ENCODE results near the gene APAF1.

The APAF1 gene

GRCh38 chr12:98733667-98734350 lies 88.7 kb downstream of the APAF1 start:
- no peaks in the 10 kb centered on the region for H3K27me3 ChIP-seq
- no peaks in the 10 kb centered on the region for H3K4me1 ChIP-seq
- no peak overlapping the region for H3K27ac ChIP-seq
- intact Hi-C loops (cut with DNase I; ENCODE audit: low total_unique reads) = no loop called here
- no peak overlapping the region for H3K4me3 ChIP-seq
- TF ChIP-seq CTCF (IDR thresholded peaks at IDR 0.05) = no peak
- DNase-seq = no peak
- peaks cover 19 to 51% (median 33%) of the 10 kb centered on the region in 3 donors for H3K36me3 ChIP-seq
- no peaks in the 10 kb centered on the region for H3K9me3 ChIP-seq

GRCh38 chr12:98735821-98736220 lies 90.7 kb downstream of the APAF1 start:
- Histone ChIP-seq H3K27me3 (no peaks in the 10 kb centered on the region), H3K4me1 (no peaks in the 10 kb centered on the region), H3K4me3 (no peak overlapping the region), H3K9me3 (no peaks in the 10 kb centered on the region), H3K27ac (no peak overlapping the region), H3K36me3 (peaks cover 11 to 42% (median 19%) of the 10 kb centered on the region in 3 donors)
- TF ChIP-seq CTCF (IDR thresholded peaks at IDR 0.05) = no peak
- intact Hi-C loops (cut with DNase I; ENCODE audit: low total_unique reads) = no loop called here
- DNase-seq = no peak

- no peaks in the 10 kb centered on the region for H3K4me1 ChIP-seq
- no peak for DNase-seq
- intact Hi-C loops (cut with DNase I; ENCODE audit: low total_unique reads) = no loop called here
- no peak overlapping the region for H3K27ac ChIP-seq
- no peaks in the 10 kb centered on the region for H3K9me3 ChIP-seq
- no peak for TF ChIP-seq CTCF (IDR thresholded peaks at IDR 0.05)
- no peaks in the 10 kb centered on the region for H3K27me3 ChIP-seq
- H3K4me3 ChIP-seq = no peak overlapping the region
- H3K36me3 ChIP-seq = peaks cover 11 to 34% (median 18%) of the 10 kb centered on the region in 3 donors
These were observed 91.5 kb downstream of the APAF1 start for GRCh38 chr12:98736352-98737321.

GRCh38 chr12:98737322-98737712 lies 92.2 kb downstream of the APAF1 start:
- intact Hi-C loops (cut with DNase I; ENCODE audit: low total_unique reads) = no loop called here
- Histone ChIP-seq H3K4me1 (no peaks in the 10 kb centered on the region), H3K27me3 (no peaks in the 10 kb centered on the region), H3K36me3 (peaks cover 11 to 27% (median 16%) of the 10 kb centered on the region in 3 donors), H3K27ac (no peak overlapping the region), H3K4me3 (no peak overlapping the region), H3K9me3 (no peaks in the 10 kb centered on the region)
- TF ChIP-seq CTCF (IDR thresholded peaks at IDR 0.05) = no peak
- DNase-seq = no peak

- intact Hi-C loops (cut with DNase I; ENCODE audit: low total_unique reads) = no loop called here
These were observed 92.9 kb downstream of the APAF1 start for GRCh38 chr12:98738002-98738401.

More at GRCh38 chr12:98738002-98738401, 92.9 kb downstream of the APAF1 start:
- Histone ChIP-seq H3K4me1 (no peaks in the 10 kb centered on the region), H3K27me3 (no peaks in the 10 kb centered on the region), H3K9me3 (no peaks in the 10 kb centered on the region), H3K27ac (no peak overlapping the region), H3K36me3 (peaks cover 6 to 22% (median 9%) of the 10 kb centered on the region in 3 donors), H3K4me3 (no peak overlapping the region)
- no peak for TF ChIP-seq CTCF (IDR thresholded peaks at IDR 0.05)
- DNase-seq = no peak
